DOHH2 (cell line): ENCODE measurements around the gene VRK2.

Experiments
- EZH2phosphoT487 ChIP-seq: fragments of 200-600 bp; sonication (generic); IDR thresholded peaks from 2 replicates; pipeline ENCODE4 v1.6.1; 2017; ENCODE audit warnings: borderline replicate concordance, mild to moderate bottlenecking, antibody characterized with exemption, low read length, moderate library complexity, mixed read lengths
- TF ChIP-seq, protein P1 (sequence below): fragments of 200-600 bp; sonication (generic); IDR thresholded peaks from one replicate; pipeline ENCODE4 v1.5.1; 2014; ENCODE audit warnings: antibody characterized with exemption, mild to moderate bottlenecking, low read depth, low read length; ENCODE audit not compliant: poor library complexity, severe bottlenecking

DNA sequence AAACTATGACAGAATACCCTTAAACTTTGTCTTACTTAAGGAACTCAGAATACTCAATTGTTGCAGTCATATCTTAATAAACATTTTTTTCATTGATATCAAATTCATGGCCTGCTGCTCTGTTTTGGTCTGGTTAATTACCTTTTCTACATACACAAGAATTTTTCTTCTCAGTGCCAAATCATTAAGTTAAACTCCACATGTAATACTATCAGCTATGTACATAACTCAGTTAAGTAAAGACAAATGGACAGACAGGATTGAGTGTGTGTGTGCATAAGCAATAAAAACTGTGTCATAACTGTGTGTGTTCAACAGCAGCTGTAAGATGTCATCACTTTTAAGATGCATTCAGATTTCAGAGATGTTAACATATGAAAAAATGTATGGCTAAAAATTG is 34.4 kb downstream of the VRK2 start:
- TF ChIP-seq, protein P1, sequence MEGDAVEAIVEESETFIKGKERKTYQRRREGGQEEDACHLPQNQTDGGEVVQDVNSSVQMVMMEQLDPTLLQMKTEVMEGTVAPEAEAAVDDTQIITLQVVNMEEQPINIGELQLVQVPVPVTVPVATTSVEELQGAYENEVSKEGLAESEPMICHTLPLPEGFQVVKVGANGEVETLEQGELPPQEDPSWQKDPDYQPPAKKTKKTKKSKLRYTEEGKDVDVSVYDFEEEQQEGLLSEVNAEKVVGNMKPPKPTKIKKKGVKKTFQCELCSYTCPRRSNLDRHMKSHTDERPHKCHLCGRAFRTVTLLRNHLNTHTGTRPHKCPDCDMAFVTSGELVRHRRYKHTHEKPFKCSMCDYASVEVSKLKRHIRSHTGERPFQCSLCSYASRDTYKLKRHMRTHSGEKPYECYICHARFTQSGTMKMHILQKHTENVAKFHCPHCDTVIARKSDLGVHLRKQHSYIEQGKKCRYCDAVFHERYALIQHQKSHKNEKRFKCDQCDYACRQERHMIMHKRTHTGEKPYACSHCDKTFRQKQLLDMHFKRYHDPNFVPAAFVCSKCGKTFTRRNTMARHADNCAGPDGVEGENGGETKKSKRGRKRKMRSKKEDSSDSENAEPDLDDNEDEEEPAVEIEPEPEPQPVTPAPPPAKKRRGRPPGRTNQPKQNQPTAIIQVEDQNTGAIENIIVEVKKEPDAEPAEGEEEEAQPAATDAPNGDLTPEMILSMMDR: no peak
- no peak for TF ChIP-seq EZH2phosphoT487
